HG02970 (cell line): ENCODE measurements around the gene DISP1.
"Not testable (repeated sequence)": the region's sequence is repeated elsewhere in the genome, so short reads cannot be mapped to it uniquely, and the experiment has no call there.

ENCODE experiments used
- ATAC-seq: cut with Tn5 transposase; IDR thresholded peaks from one replicate; pipeline ENCODE4 v1.9.1; 2021; ENCODE audit warnings: mild to moderate bottlenecking, moderate library complexity, moderate number of reproducible peaks; ENCODE audit not compliant: unreplicated experiment, low FRiP score

DISP1 gene

GRCh38 chr1:222794656-222795474 lies 20.0 kb upstream of the DISP1 start:
- ATAC-seq: no peak

DNA sequence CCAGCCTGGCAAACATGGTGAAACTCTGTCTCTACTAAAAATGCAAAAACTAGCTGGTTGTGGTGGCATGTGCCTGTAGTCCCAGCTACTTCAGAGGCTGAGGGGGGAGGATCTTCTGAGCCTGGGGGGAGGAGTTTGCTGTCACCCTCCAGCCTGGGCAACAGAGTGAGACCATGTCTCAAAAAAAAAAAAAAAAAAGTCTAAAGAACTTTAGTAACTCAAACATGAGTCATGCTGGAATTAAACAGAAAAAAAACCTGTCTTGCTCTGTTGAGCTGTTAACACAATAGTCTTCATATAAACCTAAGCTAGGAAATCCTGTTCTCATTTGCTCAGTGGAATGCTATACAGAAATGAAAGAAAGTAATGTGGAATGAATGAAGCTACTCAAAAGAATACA lies 16.7 kb upstream of the DISP1 start:
- ATAC-seq: no peak

GRCh38 chr1:222798975-222799374 lies 15.9 kb upstream of the DISP1 start:
- ATAC-seq: no peak

DNA sequence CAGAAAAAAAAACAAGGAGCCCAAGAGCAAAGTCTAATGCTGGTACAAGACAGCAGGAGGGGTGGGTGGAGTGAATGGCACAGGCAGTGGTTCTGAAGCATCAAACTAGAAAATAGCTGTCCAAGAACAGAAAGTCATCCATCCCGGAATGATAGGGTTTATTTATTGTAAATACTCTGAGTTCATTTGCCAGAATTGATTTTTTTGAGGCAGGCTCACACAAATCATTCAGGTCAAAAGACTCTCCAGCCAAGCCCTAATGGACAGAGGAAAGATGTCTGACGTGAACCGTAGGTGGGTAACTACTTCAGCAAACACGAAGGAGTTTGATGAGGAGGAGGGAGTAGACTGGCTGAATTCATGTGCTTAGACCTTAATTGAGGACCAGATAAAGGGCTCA lies 13.8 kb upstream of the DISP1 start:
- no peak for ATAC-seq

GRCh38 chr1:222811671-222812070 lies 3.2 kb upstream of the DISP1 start:
- no peak for ATAC-seq

GRCh38 chr1:222813866-222814535 lies 838 bp upstream of the DISP1 start:
- ATAC-seq: no peak

GRCh38 chr1:222815440-222815765 lies 564 bp downstream of the DISP1 start:
- ATAC-seq: no peak

DNA sequence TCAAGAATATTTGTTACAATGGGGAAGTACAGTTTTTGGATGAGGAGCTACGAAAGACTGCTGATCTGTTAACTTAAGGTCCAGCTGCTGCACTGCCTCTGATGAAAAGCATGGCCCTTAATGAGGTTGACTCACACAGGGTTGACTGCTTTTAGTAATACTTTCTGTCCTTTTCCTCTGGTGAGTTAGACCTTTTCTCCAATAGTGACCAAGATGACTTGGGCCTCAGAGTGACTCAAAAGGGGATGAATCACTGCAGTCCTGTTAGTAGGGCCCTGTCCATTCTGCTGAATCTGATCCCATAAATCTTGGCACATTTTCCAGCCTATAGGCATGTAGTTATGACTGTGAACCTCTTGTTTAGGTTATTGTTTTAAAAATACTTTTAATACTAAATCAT lies 2.7 kb downstream of the DISP1 start:
- no peak for ATAC-seq

- no peak for ATAC-seq
These were observed 3.3 kb downstream of the DISP1 start for GRCh38 chr1:222818171-222818570.

- ATAC-seq: no peak
These were observed 5.4 kb downstream of the DISP1 start for GRCh38 chr1:222820171-222820712.

DNA sequence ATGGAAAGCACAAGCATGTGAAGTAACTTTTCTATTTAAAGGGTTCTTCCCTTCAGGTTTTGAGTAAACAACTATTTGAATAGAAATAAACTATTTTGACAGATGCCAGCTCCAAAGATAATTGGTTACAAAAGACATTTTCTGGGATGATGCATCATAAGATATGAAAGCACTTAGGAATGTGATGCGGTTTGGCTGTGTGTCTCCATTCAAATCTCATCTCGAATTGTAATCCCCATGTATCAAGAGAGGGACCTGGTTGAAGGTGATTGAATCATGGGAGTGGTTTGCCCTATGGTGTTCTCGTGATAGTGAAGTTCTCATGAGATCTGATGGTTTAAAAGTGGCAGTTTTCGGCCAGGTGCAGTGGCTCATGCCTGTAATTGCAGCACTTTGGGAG lies 6.4 kb downstream of the DISP1 start:
- ATAC-seq: no peak

DNA sequence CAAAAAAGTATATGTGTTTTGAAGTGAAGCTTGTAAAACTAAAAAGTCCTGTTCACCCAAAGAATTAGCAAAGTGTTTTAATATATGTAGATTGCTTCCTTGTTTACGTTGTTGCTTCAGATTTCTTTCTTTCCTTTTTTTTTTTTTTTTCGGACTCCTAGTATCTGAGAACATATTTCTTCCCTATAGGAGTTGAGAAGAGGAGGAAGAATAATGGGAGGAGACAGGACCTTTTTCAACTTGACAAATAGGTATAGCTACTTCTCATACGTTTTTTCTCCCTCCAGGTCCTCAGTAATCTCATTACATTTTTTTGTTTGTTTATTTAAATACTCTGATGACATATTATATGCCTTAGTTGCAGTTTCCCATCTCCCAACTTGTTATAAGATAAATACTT lies 8.9 kb downstream of the DISP1 start:
- no peak for ATAC-seq

DNA sequence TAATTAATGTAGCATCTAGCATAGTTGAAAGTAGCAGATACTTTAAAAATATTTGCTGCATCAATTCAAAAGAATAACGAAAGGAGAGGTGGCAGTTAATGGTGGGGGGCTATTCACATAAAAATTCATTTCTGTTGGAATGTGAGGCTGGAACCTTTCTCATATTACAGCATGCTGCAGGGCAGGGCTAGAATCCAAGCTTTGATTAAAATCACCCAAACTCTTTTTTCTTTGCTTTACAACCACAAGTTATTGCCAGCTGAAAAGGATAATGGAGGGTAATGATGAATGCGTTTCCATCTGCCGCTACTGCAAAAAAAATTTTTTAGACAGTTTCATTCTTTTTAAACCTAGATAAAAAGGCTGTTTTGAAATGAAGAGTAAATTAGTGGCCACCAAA lies 9.8 kb downstream of the DISP1 start:
- ATAC-seq: no peak

DNA sequence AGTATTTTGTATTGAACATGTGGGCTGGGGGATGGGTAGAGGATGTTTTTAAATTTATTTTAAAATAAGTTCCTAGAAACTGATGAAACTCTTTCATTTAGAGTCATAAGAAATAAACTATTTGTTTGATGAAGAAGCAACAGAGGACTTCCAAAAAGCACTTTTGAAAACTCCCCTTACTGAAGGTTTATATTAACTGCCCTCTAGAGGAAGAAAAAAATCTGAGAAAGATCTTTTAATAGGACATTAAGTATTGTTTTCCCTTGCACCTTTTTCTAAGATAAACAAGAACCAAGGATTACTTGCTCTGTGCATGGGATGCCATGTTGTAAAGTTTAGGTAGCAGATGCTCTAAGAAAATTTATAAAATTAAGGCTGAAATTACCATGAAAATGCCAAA lies 14.1 kb downstream of the DISP1 start:
- ATAC-seq: no peak

GRCh38 chr1:222829868-222830267 lies 15.0 kb downstream of the DISP1 start:
- no peak for ATAC-seq

DNA sequence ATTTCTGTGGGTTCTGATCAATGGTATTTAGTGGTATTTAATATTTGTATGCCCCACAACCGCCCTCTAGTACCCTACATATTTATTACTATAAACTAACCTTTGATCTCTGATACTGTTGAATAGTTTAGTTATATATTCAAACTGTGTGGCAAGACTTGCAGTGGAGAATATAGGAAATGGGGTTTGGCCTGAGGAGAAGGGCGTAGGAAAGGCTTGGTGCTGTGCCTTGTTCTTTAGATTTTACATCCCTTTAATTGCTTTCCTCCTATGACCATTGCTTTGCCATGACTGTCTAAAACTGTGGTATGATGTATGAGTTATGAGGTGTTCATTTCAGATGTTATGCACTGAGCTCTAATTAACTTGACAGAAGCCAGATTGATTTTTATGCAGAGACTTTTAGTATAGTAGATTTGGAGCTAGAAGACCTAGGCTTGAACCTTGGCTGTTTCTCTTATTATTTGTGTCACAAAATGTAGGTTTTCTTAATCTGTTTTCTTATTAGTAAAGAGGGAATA lies 18.6 kb downstream of the DISP1 start:
- no peak for ATAC-seq

DNA sequence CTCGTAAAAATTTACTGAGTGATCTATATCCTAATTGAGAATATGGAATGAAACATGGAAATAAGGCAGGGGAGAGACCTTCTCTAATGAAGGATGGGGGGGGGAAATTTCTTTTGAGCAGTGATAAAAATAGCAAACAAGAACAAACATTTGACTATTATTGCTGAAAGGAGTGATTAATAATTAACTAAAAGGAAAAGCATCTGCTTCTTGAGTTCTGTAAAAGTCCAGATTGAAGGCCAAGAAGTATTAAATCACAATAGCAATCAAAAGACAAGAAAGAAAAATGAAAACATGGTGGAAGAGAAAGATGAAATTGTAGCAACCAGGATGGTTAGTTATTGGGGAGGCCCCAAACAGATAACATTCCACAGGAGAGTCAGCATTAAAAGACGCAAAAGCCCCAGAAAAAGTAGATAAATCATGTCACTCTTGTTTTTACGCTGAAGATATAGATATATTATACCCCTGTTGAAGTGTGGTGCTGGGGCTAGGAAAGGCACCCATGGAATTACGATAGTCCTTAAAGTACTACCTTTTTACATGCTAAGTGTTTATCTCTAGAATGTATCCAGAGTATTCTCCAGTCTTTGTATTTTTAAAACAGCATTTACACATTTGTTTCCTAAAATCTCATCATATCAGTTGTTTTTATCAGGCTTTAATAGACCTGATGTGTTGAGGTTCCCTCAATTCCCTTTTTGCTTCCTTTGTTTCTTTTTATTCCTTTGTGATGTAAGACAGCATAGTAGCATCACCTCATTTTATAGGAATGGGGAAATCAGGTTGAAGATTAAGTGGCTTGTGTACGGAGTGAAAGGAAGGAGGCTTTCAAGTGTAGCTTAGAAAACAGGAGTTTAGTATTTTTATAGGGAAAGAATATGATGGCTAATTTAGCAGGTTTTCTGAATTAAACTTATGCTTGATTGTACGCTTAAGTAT lies 28.9 kb downstream of the DISP1 start:
- ATAC-seq: no peak

DNA sequence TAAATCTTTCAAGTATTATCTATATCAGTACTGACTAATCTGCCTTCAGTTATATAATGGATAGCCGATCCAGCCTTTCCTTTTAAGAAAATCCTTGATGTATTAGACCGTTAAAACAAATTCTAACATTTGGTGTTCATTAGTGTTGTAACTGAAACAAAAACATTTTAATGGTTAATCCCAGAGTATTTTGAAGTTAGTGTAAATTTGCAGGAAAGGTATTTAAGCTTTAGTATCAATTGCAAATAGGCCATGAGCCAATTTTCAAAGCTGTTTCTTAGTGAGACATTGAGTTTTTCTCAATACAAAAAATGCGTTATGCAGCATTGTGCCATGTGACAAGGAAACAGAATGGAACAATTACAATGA lies 29.6 kb downstream of the DISP1 start:
- ATAC-seq: no peak

- no peak for ATAC-seq
These were observed 30.9 kb downstream of the DISP1 start for GRCh38 chr1:222845763-222846162.

DNA sequence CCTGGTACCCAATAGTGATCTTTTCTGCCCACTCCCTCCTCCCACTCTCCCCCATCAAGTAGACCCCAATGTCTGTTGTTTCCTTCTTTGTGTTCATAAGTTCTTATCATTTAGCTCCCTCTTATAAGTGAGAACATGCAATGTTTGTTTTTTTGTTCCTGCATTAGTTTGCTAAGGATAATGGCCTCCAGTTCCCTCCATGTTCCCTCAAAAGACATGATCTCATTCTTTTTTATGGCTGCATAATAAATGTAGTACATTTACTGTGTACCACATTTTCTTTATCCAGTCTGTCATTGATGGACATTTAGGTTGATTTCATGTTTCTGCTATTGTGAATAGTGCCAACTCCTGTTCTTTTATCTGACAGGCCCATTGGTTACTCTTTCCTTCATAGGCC lies 35.7 kb downstream of the DISP1 start:
- not testable (repeated sequence) for ATAC-seq

DNA sequence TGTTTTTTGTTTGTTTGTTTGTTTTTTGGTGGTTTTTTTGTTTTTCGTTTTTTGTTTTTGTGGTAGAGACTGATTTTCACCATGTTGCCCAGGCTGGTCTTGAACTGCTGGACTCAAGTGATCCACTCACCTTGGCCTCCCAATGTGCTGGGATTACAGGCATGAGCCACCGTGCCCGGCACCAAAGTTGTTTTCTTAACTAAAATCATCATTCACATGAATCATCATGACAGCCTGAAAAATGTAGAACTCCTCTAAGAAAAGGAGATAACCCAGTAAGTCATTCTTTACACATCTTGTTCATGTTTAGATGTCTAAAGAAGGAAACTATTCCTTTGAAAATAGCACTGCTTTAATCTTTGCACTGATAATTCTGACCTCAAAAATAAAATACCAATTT lies 37.5 kb downstream of the DISP1 start:
- no peak for ATAC-seq
